HG02840 (cell line): Measurements from ENCODE around the gene HOXC9.
"Not testable (repeated sequence)": the region's sequence is repeated elsewhere in the genome, so short reads cannot be mapped to it uniquely, and the experiment has no call there.

Experiments used
- ATAC-seq: cut with Tn5 transposase; IDR thresholded peaks from one replicate; pipeline ENCODE4 v1.9.1; 2021; ENCODE audit warnings: mild to moderate bottlenecking, moderate library complexity, moderate number of reproducible peaks; ENCODE audit not compliant: unreplicated experiment, low FRiP score

Gene HOXC9

DNA sequence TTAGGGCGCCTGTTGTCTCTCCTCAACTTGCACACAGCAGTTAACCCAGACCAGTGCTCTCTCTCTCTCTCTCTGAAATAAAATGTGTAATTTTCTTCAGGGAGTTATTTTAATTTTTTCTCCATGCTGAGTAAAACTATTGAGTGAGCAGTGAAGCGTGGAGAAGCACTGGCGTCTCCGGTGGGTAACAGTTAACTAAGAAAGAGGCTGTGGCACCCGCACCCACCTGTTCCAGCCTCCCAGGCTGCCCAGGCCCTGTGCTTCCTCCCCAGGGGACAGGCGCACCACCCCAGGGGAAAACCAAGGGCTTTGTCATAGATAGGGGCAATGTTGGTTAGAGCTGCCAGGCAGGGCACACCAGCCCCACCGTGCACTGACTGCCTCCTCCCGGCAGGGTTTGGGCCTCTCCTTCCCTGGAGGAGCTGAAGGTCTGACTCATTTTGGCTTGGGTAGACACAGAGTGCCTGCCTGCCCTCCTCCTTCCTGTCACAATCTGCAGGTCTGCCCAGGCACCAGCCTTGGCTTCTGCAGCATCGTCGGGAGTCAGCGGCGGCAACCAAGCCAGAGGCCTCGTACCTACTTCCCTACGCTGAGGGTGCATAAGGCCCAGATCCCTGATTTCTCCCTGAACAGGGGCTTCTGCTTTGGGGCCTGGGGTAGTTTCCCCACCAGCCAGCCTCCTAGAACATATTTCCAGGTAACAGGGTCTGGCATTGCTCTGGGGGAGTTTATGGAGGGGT is 36.8 kb downstream of the HOXC9 start:
- ATAC-seq = no peak

GRCh38 chr12:54037360-54038283 is 37.7 kb downstream of the HOXC9 start:
- ATAC-seq = no peak

DNA sequence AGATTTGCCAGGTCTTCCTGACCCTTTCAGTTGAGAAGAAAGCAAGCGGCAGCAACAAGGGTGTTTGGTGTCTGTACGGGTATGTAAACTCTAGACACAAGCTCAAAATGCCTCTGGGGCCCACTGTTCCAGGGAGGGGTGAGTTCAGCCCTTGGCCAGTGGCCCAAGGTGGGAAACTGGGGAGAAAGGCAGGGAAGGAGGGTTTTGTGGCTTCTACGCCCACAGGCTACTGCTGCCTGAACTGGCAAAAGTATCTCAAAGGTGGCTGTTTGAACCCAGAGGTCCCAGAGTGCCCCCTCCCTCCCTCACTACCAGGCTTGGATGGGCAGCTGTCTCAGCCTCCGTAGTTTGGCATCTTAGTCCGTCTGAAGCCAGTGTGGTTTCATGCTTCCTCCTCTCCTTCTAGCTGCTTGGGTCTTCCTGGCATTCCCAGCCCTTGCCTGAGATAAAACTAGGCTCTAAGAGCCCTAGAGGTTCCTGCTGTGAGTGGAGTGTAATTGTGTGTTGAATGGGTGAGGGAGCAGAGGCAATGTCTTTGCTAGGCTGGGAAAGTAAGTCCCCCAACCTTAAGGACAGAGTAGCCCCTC is 38.4 kb downstream of the HOXC9 start:
- no peak for ATAC-seq

DNA sequence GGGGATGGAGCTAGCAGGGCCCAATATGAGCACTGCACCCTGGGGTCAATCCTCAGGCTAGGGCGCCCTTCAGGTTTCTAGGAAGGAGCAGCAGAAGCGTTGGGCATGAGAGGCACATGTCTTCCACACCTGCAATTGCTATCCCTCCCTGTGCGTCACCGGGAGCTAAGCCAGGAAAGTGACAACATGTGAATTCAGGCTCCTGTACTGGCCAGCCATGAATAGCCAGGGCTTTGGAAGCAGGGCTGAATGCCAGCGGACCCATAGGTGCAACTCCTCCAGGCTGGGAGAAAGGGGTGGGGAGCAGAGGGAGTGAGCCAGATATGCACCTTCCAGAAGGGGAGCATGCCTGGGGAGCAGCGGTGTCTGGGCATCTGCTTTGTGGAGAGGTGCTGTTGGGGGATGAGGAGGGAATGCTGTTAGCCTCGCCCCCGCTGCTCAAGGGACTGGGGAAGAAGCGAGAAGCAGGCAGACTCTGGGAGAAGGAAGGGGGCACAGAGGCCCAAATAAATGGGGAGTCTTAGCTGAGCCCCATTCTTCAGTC is 39.0 kb downstream of the HOXC9 start:
- ATAC-seq = no peak

- ATAC-seq = no peak
These were observed 39.6 kb downstream of the HOXC9 start for GRCh38 chr12:54039417-54040147.

- no peak for ATAC-seq
These were observed 40.2 kb downstream of the HOXC9 start for GRCh38 chr12:54040148-54040494.

GRCh38 chr12:54040648-54041047 is 40.7 kb downstream of the HOXC9 start:
- no peak for ATAC-seq

- no peak for ATAC-seq
These were observed 41.2 kb downstream of the HOXC9 start for GRCh38 chr12:54041097-54041690.

DNA sequence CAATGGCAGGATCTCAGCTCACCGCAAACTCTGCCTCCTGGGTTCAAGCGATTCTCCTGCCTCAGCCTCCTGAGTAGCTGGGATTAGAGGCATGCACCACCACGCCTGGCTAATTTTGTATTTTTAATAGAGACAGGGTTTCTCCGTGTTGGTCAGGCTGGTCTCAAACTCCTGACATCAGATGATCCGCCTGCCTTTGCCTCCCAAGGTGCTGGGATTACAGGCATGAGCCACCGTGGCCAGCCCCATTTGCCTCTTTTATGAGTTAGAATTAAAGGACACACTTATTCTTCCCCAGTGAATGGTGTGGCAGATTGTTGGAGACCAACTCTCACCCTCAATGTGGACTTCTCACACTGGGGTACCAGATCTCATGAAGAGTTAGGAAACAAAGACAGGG is 42.1 kb downstream of the HOXC9 start:
- not testable (repeated sequence) for ATAC-seq

GRCh38 chr12:54042970-54043853 is 43.3 kb downstream of the HOXC9 start:
- no peak for ATAC-seq

- ATAC-seq = no peak
These were observed 44.6 kb downstream of the HOXC9 start for GRCh38 chr12:54044425-54045103.

DNA sequence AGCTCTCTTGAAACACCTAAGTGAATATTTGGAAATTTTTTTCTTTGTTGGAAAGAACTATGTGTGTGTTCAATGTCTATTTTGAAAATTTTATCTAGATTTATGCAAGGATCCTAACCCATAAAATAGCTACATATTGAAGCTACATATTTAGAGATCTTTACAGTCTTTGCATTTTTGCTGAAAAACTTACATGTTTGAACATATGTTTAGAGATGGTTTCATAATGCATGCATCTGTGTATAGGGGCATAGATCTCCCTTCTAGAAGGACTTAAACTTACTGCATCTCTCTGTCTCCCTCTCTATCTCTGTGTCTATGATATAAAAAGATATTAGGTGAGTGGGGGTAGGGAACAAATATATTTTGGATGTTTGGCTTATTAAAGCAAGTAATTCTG is 45.4 kb downstream of the HOXC9 start:
- ATAC-seq = no peak

GRCh38 chr12:54045868-54046521 is 46.0 kb downstream of the HOXC9 start:
- ATAC-seq = no peak

DNA sequence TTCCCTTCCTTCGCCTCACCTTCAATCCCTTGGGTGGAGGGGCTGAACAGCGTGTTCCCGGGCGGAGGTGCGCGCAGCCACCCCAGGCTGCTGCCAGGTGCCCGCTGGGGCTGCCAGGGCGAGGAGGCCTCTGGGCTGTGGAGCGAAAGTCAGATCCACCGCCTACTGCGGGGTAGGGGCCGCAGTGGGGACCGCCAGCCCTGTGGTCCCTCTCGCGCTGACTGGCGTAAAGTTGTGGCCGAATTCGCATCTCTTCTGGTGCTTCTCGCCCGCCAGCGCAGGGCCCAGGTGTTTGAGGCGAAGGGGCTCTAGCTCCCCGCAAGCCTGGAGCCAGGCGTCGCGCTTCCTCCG is 46.8 kb downstream of the HOXC9 start:
- no peak for ATAC-seq

GRCh38 chr12:54047160-54047963 is 47.4 kb downstream of the HOXC9 start:
- no peak for ATAC-seq

DNA sequence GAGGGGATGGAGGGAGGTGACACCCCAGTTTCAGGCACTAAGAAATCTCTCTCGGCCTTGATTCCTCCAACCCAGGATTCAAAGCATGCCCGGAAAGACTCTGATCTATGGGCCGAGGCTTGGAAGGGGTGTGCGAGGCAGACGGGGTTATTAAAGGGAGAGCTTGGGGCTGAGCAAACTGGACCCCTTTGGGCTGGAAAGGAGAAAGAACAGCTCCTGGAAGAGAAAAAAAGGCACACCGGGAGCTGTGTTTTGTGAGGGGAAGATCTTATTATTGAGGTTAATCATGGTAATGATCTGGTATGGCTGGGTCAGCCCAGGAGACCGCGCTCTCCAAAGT is 48.0 kb downstream of the HOXC9 start:
- no peak for ATAC-seq

DNA sequence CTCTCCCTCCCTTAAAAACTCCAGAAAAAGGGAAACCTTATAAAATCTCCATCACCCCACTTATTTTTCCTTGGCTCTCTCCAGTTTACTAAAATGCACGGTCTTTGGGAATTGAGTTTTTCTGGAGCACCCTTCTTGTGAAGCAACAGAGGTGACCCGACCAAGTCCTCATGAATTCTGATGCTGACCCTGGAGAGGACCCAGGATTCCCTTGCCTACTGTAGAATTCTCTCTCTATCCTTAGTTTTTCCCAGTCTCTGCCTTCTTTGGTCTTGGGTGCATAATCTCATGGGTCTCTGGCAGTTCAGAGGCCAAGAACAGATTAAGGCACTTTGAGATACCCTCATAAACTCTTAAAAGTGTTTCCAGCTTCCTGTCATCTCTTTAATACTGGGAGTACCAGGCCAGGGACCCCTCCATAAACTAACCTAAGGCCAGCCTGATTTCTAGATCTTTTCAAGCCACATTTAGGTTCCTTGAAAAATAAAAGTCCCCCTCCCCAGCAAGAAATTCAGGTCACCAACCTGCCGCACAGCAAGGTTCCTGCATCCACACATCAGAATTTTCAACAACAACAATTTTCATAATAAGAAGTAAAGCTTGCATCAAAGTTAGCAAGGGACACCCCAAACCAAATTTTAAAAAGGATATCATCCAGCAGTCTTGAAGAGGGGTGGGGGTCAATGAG is 48.6 kb downstream of the HOXC9 start:
- ATAC-seq = no peak
